SU-DHL-6 (cell line): ENCODE data around the gene TMEM213.

Experiments
- H2AFZ ChIP-seq: fragments of 200-600 bp; sonication (generic); 2 replicates; pipeline ENCODE4 v1.6.1; 2014; ENCODE audit warnings: low read depth, mild to moderate bottlenecking, moderate library complexity, mixed read lengths, antibody characterized with exemption, low read length; ENCODE audit not compliant: severe bottlenecking
- H3F3A ChIP-seq: fragments of 200-600 bp; shearing (Covaris generic); 2 replicates; pipeline ENCODE4 v1.6.0; 2016; ENCODE audit warnings: antibody characterized with exemption, mild to moderate bottlenecking; ENCODE audit not compliant: insufficient read depth
- H3K27ac ChIP-seq: fragments of 200-600 bp; sonication (generic); 2 replicates; pipeline ENCODE4 v1.5.1; 2016; ENCODE audit warnings: low read depth, mild to moderate bottlenecking, low read length, moderate library complexity, mixed read lengths
- H3K27me3 ChIP-seq: fragments of 200-600 bp; sonication (generic), shearing (Covaris generic); 2 replicates; pipeline ENCODE4 v1.6.0; 2014; ENCODE audit warnings: mild to moderate bottlenecking, low read length
- H3K36me3 ChIP-seq: fragments of 200-600 bp; sonication (generic); 2 replicates; pipeline ENCODE4 v1.6.1; 2014; ENCODE audit warnings: mild to moderate bottlenecking, low read length, mixed read lengths
- H3K4me2 ChIP-seq: fragments of 300-600, 200-600 bp; shearing (Covaris generic), sonication (generic); 2 replicates; pipeline ENCODE4 v1.6.0; 2014; ENCODE audit warnings: low read length, low read depth, mild to moderate bottlenecking; ENCODE audit not compliant: poor library complexity, severe bottlenecking
- H3K4me3 ChIP-seq: fragments of 200-600 bp; sonication (generic); 2 replicates; pipeline ENCODE4 v1.5.1; 2014; ENCODE audit warnings: antibody characterized with exemption, low read length, mild to moderate bottlenecking, mixed read lengths; ENCODE audit not compliant: insufficient read depth, poor library complexity, severe bottlenecking
- H3K79me2 ChIP-seq: fragments of 200-600 bp; sonication (generic); 2 replicates; pipeline ENCODE4 v1.6.1; 2014; ENCODE audit warnings: mild to moderate bottlenecking, low read length, moderate library complexity; ENCODE audit not compliant: insufficient read depth
- H3K9ac ChIP-seq: fragments of 200-600 bp; sonication (generic); 2 replicates; pipeline ENCODE4 v1.7.0; 2014; ENCODE audit warnings: mild to moderate bottlenecking, low read length
- H3K9me2 ChIP-seq: fragments of 200-600 bp; sonication (generic); replicated peaks from 2 replicates; pipeline ENCODE4 v1.6.1; 2014; ENCODE audit warnings: low read length; ENCODE audit not compliant: insufficient read depth
- H3K9me3 ChIP-seq: fragments of 200-600 bp; sonication (generic); 2 replicates; pipeline ENCODE4 v1.6.1; 2014; ENCODE audit warnings: low read length, mixed read lengths; ENCODE audit not compliant: insufficient read depth
- H4K20me1 ChIP-seq: fragments of 200-600 bp; sonication (generic); 2 replicates; pipeline ENCODE4 v1.6.1; 2014; ENCODE audit warnings: low read depth, mild to moderate bottlenecking, antibody characterized with exemption, low read length, moderate library complexity, mixed read lengths
- CTCF ChIP-seq: fragments of 200-600 bp; sonication (generic); IDR thresholded peaks from one replicate; pipeline ENCODE4 v1.5.1; 2017; ENCODE audit warnings: antibody characterized with exemption, mild to moderate bottlenecking, low read length, moderate library complexity; ENCODE audit not compliant: insufficient read depth, poor library complexity, severe bottlenecking
- EZH2phosphoT487 ChIP-seq: fragments of 200-600 bp; sonication (generic), shearing (Covaris generic); conservative IDR thresholded peaks from 2 replicates; pipeline ENCODE4 v1.6.1; 2018; ENCODE audit warnings: mild to moderate bottlenecking, antibody characterized with exemption, low read length, moderate library complexity, mixed read lengths

Gene TMEM213

DNA sequence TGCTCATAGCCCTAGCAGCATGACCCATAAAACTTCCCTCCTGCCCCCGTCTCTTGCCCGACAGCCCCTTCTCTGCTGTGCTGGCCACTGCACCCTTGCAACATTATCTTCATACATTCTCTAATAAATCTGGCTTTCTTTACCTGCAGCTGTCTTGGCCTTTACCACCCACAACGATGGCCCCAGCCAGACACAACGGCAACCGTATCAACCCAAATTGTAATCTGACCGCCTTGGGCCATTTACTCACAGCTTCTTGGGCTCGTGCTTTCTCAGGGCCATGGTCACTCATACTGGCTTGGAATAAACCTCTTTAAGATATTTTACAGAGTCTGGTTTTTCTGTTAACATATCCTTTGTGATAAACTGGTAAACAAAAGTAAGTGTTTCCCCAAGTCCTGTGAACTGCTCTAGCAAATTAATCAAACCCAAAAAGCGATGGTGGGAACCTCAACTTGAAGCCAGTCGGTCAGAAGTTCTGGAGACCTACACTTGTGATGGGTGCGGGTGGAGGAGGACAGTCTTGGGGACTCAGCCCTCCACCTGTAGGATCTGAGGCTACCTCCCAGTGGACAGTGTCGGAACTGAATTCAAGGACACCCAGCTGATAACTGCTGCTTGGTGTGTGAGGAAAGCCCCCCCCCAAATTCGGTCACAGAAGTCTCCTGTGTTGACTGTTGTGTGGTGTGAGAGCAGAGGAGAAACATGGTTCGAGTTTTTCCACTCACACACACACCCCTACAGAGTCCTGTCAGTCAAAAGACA, 87.8 kb downstream of the TMEM213 start:
- H4K20me1 ChIP-seq: no peaks in the 10 kb centered on the region
- H3K79me2 ChIP-seq: no peaks in the 10 kb centered on the region
- H3K9ac ChIP-seq: no peak overlapping the region
- H2AFZ ChIP-seq: no peak overlapping the region
- H3K4me3 ChIP-seq: no peak overlapping the region
- TF ChIP-seq EZH2phosphoT487 (no peak), CTCF (no peak)
- no peaks in the 10 kb centered on the region for H3K27me3 ChIP-seq
- no peaks in the 10 kb centered on the region for H3K9me3 ChIP-seq
- H3K4me2 ChIP-seq: no peak overlapping the region
- H3K9me2 ChIP-seq: no peaks in the 10 kb centered on the region
- H3K27ac ChIP-seq: no peak overlapping the region
- H3K36me3 ChIP-seq: no peaks in the 10 kb centered on the region
- H3F3A ChIP-seq: no peaks in the 10 kb centered on the region

GRCh38 chr7:138886501-138886917, 88.7 kb downstream of the TMEM213 start:
- no peaks in the 10 kb centered on the region for H3K9me3 ChIP-seq
- no peaks in the 10 kb centered on the region for H3K36me3 ChIP-seq
- H3K27ac ChIP-seq: no peak overlapping the region
- no peaks in the 10 kb centered on the region for H3K27me3 ChIP-seq
- H3K9me2 ChIP-seq: no peaks in the 10 kb centered on the region
- no peaks in the 10 kb centered on the region for H3K79me2 ChIP-seq
- TF ChIP-seq EZH2phosphoT487 (no peak), CTCF (peak; percentile 84)
- no peak overlapping the region for H2AFZ ChIP-seq
- no peaks in the 10 kb centered on the region for H3F3A ChIP-seq
- H3K9ac ChIP-seq: no peak overlapping the region
- no peak overlapping the region for H3K4me3 ChIP-seq
- no peaks in the 10 kb centered on the region for H4K20me1 ChIP-seq
- H3K4me2 ChIP-seq: no peak overlapping the region

GRCh38 chr7:138887085-138887710, 89.4 kb downstream of the TMEM213 start:
- Histone ChIP-seq H2AFZ (no peak overlapping the region), H3K4me3 (no peak overlapping the region), H3K4me2 (no peak overlapping the region)

More at GRCh38 chr7:138887085-138887710, 89.4 kb downstream of the TMEM213 start:
- Histone ChIP-seq H3K27ac (no peak overlapping the region), H4K20me1 (no peaks in the 10 kb centered on the region), H3K9ac (no peak overlapping the region), H3K27me3 (no peaks in the 10 kb centered on the region), H3K9me2 (no peaks in the 10 kb centered on the region), H3K79me2 (no peaks in the 10 kb centered on the region), H3F3A (no peaks in the 10 kb centered on the region), H3K36me3 (no peaks in the 10 kb centered on the region), H3K9me3 (no peaks in the 10 kb centered on the region)
- TF ChIP-seq EZH2phosphoT487: no peak
- TF ChIP-seq CTCF: no peak
